Stomach (tissue), 9 donors: ENCODE measurements around the gene TDRD7. TPM values are rescaled to one million over a fixed set of nuclear protein-coding genes. Genes with fewer than 3 reads are reported as not detected.

Experiments used
- DNase-seq, 2 donors: peaks; one replicate each; pipeline versions ENCODE4 v3.0.0 to v3.0.0-alpha.2; 2013 to 2019
- H3K27ac ChIP-seq, 5 donors: fragments of 200-600 bp in 4 of 5; sonication (generic) in 4 of 5; one replicate each; pipeline ENCODE4 v1.5.1; 2013 to 2019; ENCODE audit warnings: mild to moderate bottlenecking in 1 of 5, moderate library complexity in 1 of 5
- H3K27me3 ChIP-seq, 3 donors: fragments of 200-600 bp; sonication (generic); one replicate each; pipeline ENCODE4 v1.5.1; 2017 to 2019; ENCODE audit warnings: mixed run types in 1 of 3
- H3K36me3 ChIP-seq, 4 donors: fragments of 200-600 bp; sonication (generic); 1 replicate in 3 of 4; 2 replicates in 1 of 4; pipeline ENCODE4 v1.5.1; 2016 to 2019
- H3K4me1 ChIP-seq, 4 donors: fragments of 200-600 bp; sonication (generic); one replicate each; pipeline ENCODE4 v1.5.1; 2016 to 2019
- H3K4me3 ChIP-seq, 4 donors: fragments of 200-600 bp; sonication (generic) in 3 of 4; one replicate each; pipeline ENCODE4 v1.5.1; 2016 to 2019; ENCODE audit warnings: mild to moderate bottlenecking in 1 of 4
- H3K9me3 ChIP-seq, 4 donors: fragments of 200-600 bp; sonication (generic); one replicate each; pipeline ENCODE4 v1.5.1; 2016 to 2019
- CTCF ChIP-seq, 7 experiments: fragments of 450-650 bp in 4 of 7; fragments of 200-600 bp in 3 of 7; sonication (generic) in 3 of 7; IDR thresholded peaks; one replicate each; pipeline ENCODE4 v1.5.1; 2016 to 2019; ENCODE audit warnings: antibody characterized with exemption in 7 of 7, control low read depth in 2 of 7, mild to moderate bottlenecking in 1 of 7
- EP300 ChIP-seq: sonication (generic); formaldehyde crosslinking; IDR thresholded peaks from one replicate; pipeline ENCODE4 v1.6.1; 2017; ENCODE audit warnings: antibody characterized with exemption
- POLR2A ChIP-seq, 4 donors: fragments of 450-650 bp; IDR thresholded peaks; one replicate each; pipeline ENCODE4 v1.6.1; 2016; ENCODE audit warnings: antibody characterized with exemption in 4 of 4, control low read depth in 2 of 4, mild to moderate bottlenecking in 1 of 4, moderate library complexity in 1 of 4
- POLR2AphosphoS5 ChIP-seq, 3 donors: sonication (generic); formaldehyde crosslinking; IDR thresholded peaks; one replicate each; pipeline ENCODE4 v1.6.1; 2016; ENCODE audit warnings: antibody characterized with exemption in 3 of 3
- WGBS, 5 donors: extraction: QIAGEN DNeasy Blood & Tissue Kit in 3 of 5; methylation state at CpG; one replicate each; pipeline versions ENCODE4 v1.1.5 to v1.1.7; 2013 to 2018; 5-methylcytosine and 5-hydroxymethylcytosine counted together
- intact Hi-C: fragments of 100-400 bp; cut with DNase I; formaldehyde crosslinking; loops from one replicate; pipeline ENCODE4 v1.15.1; 2023; ENCODE audit warnings: low total_unique reads
- polyA plus RNA-seq, 3 donors: library from polyadenylated mRNA; stranded (reverse); fragments of 200-250 nt; gene quantifications; one replicate each; pipeline ENCODE4 v1.2.3, GENCODE V29; 2013
- total RNA-seq, 5 donors: library from RNA; depleted of rRNA; stranded (reverse); fragments of >200 nt; gene quantifications; one replicate each; pipeline versions ENCODE4 v1.1.0 to v1.2.3, GENCODE V29; 2014 to 2016
- donor health status: healthy with polysubstance abuse.
- donor health status: Bipolar disorder and iron deficiency.
- donor health status: healthy.

TDRD7 gene
- total and polyA plus RNA-seq, 8 donors = 4.7 to 20.1 (median 9.1) TPM

DNA sequence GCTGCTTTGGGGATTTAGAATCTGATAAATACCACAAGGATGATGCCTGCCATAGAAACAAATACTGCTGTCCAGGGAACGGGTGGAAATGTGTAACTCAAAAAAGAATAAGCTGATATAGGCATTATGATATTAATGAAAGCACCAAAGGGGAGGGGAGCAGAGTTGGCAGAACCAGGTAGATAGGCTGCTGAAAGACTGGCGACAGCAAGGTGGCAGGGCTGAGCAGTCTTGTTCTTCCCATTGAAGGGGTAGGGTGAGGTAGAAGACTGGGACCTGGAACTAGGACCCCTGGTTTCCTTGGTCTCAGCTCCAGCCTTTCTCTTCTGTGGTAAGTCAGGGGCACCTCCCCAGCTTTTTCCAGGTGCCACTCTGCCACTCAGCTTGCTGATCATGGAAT, 58.2 kb downstream of the TDRD7 start:
- peak in 1 of 2 donors; percentile 12 for DNase-seq
- peaks cover 4 to 58% (median 39%) of the 10 kb centered on the region in 4 donors for H3K36me3 ChIP-seq
- peaks cover 6 to 32% (median 16%) of the 10 kb centered on the region in 4 donors for H3K4me1 ChIP-seq
- intact Hi-C loops = no loop called here
- no peak overlapping the region for H3K4me3 ChIP-seq
- no peaks in the 10 kb centered on the region for H3K9me3 ChIP-seq
- H3K27me3 ChIP-seq = no peaks in the 10 kb centered on the region
- H3K27ac ChIP-seq = peak overlapping the region in 1 of 5 donors; percentile 61
- TF ChIP-seq POLR2A (IDR thresholded peaks at IDR 0.05) = no peak
- TF ChIP-seq CTCF (IDR thresholded peaks at IDR 0.05) = peak in 1 of 7 experiments; percentile 7
- 54 to 72% (median 58%) methylated on average over 2 of the region's 2 CpGs for WGBS, 5 donors

- 71 to 89% (median 85%) methylated on average over 3 of the region's 3 CpGs for WGBS, 5 donors
- no peaks in the 10 kb centered on the region for H3K9me3 ChIP-seq
- H3K27me3 ChIP-seq = no peaks in the 10 kb centered on the region
- no peak for DNase-seq
- TF ChIP-seq POLR2AphosphoS5 (IDR thresholded peaks at IDR 0.05) (no peak), CTCF (IDR thresholded peaks at IDR 0.05) (no peak), EP300 (no peak), POLR2A (IDR thresholded peaks at IDR 0.05) (no peak)
- H3K27ac ChIP-seq = no peak overlapping the region
- H3K36me3 ChIP-seq = peaks cover 0 to 48% (median 33%) of the 10 kb centered on the region in 4 donors
- H3K4me3 ChIP-seq = no peak overlapping the region
- intact Hi-C loops = no loop called here
- H3K4me1 ChIP-seq = peaks cover 6 to 16% (median 10%) of the 10 kb centered on the region in 4 donors
Measured at GRCh38 chr9:97473717-97474116, 61.8 kb downstream of the TDRD7 start.

DNA sequence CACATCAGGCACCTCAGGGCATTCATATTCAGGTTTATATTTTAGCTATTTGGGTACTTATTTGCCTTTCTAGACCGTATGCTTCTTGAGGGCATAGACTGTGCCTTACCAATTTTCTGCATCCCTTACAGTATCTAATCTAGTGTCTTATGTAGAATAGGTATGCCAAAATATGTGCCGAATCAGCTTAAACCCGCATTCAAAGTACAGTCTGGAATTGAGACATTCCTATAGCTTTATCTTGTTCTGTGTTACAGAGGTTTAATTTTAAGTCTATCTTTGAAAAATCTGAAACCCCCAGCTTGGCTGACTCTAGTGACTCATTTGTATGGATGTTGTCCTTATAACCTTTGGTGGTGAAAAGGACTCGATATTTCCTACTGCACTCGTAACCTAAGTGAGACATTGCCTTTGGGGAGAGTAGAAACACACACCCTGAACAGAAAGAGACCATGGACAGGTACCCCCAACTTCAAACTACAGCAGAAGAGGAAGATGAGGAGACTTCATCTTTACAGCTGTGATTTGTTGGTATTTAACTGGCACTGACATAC, 62.6 kb downstream of the TDRD7 start:
- Histone ChIP-seq H3K4me1 (peaks cover 0 to 9% (median 3%) of the 10 kb centered on the region in 4 donors), H3K4me3 (no peak overlapping the region), H3K27me3 (no peaks in the 10 kb centered on the region), H3K9me3 (no peaks in the 10 kb centered on the region), H3K36me3 (peaks cover 0 to 56% (median 36%) of the 10 kb centered on the region in 4 donors), H3K27ac (no peak overlapping the region)
- 88 to 93% (median 90%) methylated on average over 5 of the region's 5 CpGs for WGBS, 5 donors
- no peak for DNase-seq
- TF ChIP-seq POLR2AphosphoS5 (IDR thresholded peaks at IDR 0.05) = no peak
- no peak for TF ChIP-seq POLR2A (IDR thresholded peaks at IDR 0.05)
- TF ChIP-seq EP300 = no peak
- TF ChIP-seq CTCF (IDR thresholded peaks at IDR 0.05) = no peak
- intact Hi-C loops = no loop called here

GRCh38 chr9:97475059-97475458, 63.2 kb downstream of the TDRD7 start:
- H3K4me3 ChIP-seq = no peak overlapping the region
- DNase-seq = no peak
- no peaks in the 10 kb centered on the region for H3K9me3 ChIP-seq
- H3K27ac ChIP-seq = no peak overlapping the region
- no peaks in the 10 kb centered on the region for H3K27me3 ChIP-seq
- TF ChIP-seq CTCF (IDR thresholded peaks at IDR 0.05) (no peak), POLR2AphosphoS5 (IDR thresholded peaks at IDR 0.05) (peak in 1 of 3 donors; percentile 2), EP300 (no peak)
- 77 to 100% (median 89%) methylated on average over 2 of the region's 2 CpGs for WGBS, 5 donors
- intact Hi-C loops = no loop called here
- H3K36me3 ChIP-seq = peaks cover 0 to 62% (median 38%) of the 10 kb centered on the region in 4 donors
- peaks cover 0 to 3% (median under 1%) of the 10 kb centered on the region in 4 donors for H3K4me1 ChIP-seq
